IMR-90 (cell line): Measurements from ENCODE around the gene PCDHGA6. TPM values are rescaled to one million over a fixed set of nuclear protein-coding genes. Genes with fewer than 3 reads are reported as not detected.

Source experiments
- ATAC-seq: fragments of 200-7000 bp; cut with Tn5 transposase; 2 replicates; pipeline ENCODE4 v1.9.1; 2020; ENCODE audit warnings: low read depth, mild to moderate bottlenecking, moderate library complexity
- BruUV-seq: library from RNA; stranded (reverse); fragments of 400-500 nt; replicated peaks from 2 replicates; lab custom pipeline; 2021; lab: Mats Ljungman, UMichigan
- CTCF ChIA-PET: fragments of 300-600 bp; formaldehyde crosslinking; extraction: SDS; loops from one replicate; lab custom pipeline; 2021; ENCODE audit warnings: antibody characterized with exemption; lab: Yijun Ruan, JAX
- POLR2A ChIA-PET: fragments of 300-600 bp; sonication (Branson Sonifier 250); formaldehyde crosslinking; loops from one replicate; lab custom pipeline; 2022; ENCODE audit warnings: antibody characterized with exemption; ENCODE audit not compliant: unreplicated experiment; lab: Charles Lee
- DNase-seq: peaks from one replicate; pipeline ENCODE4 v3.0.0; 2013
- H2AFZ ChIP-seq: replicated peaks from 2 replicates; pipeline ENCODE3; 2013; ENCODE audit warnings: low read length, mild to moderate bottlenecking; ENCODE audit not compliant: poor library complexity
- H2AK5ac ChIP-seq: 2 replicates; pipeline ENCODE4 v1.6.1; 2013; ENCODE audit warnings: low read depth, low read length, inconsistent platforms
- H2AK9ac ChIP-seq: replicated peaks from 2 replicates; pipeline ENCODE3; 2013; ENCODE audit warnings: mild to moderate bottlenecking, low read depth, low read length, moderate library complexity; ENCODE audit not compliant: poor library complexity
- H2BK120ac ChIP-seq: 2 replicates; pipeline ENCODE4 v1.6.1; 2013; ENCODE audit warnings: low read depth, low read length, inconsistent platforms
- H2BK15ac ChIP-seq: 3 replicates; pipeline ENCODE4 v1.6.1; 2013; ENCODE audit warnings: low read depth, low read length, inconsistent platforms
- H2BK20ac ChIP-seq: 2 replicates; pipeline ENCODE4 v1.6.1; 2013; ENCODE audit warnings: low read depth, mild to moderate bottlenecking, inconsistent platforms, low read length, moderate library complexity
- H2BK5ac ChIP-seq: 2 replicates; pipeline ENCODE4 v1.6.1; 2013; ENCODE audit warnings: mild to moderate bottlenecking, low read depth, low read length, inconsistent platforms; ENCODE audit not compliant: poor library complexity, severe bottlenecking
- H3K14ac ChIP-seq: replicated peaks from 2 replicates; pipeline ENCODE4 v1.6.1; 2013; ENCODE audit warnings: low read depth, low read length, inconsistent platforms
- H3K18ac ChIP-seq: 2 replicates; pipeline ENCODE4 v1.6.1; 2013; ENCODE audit warnings: low read depth, low read length, control low read depth
- H3K23ac ChIP-seq: 2 replicates; pipeline ENCODE4 v1.6.1; 2013; ENCODE audit warnings: low read depth, low read length, inconsistent platforms
- H3K27ac ChIP-seq: 2 replicates; pipeline ENCODE4 v1.5.1; 2013; ENCODE audit warnings: mild to moderate bottlenecking, control low read depth, low read length; ENCODE audit not compliant: insufficient read depth
- H3K27me3 ChIP-seq: 2 replicates; pipeline ENCODE4 v1.6.1; 2013; ENCODE audit warnings: low read length; ENCODE audit not compliant: control insufficient read depth, insufficient read depth
- H3K36me3 ChIP-seq: 2 replicates; pipeline ENCODE4 v1.6.1; 2013; ENCODE audit warnings: low read length, mixed read lengths; ENCODE audit not compliant: control insufficient read depth, insufficient read depth
- H3K4ac ChIP-seq: 2 replicates; pipeline ENCODE4 v1.6.1; 2013; ENCODE audit warnings: low read depth, low read length, inconsistent platforms
- H3K4me1 ChIP-seq: 2 replicates; pipeline ENCODE4 v1.6.1; 2013; ENCODE audit warnings: low read length, mixed read lengths; ENCODE audit not compliant: control insufficient read depth, insufficient read depth
- H3K4me2 ChIP-seq: 2 replicates; pipeline ENCODE4 v1.6.1; 2013; ENCODE audit warnings: low read depth, mild to moderate bottlenecking, control low read depth, low read length, moderate library complexity
- H3K4me3 ChIP-seq: 2 replicates; pipeline ENCODE4 v1.5.1; 2013; ENCODE audit warnings: low read depth, mild to moderate bottlenecking, control low read depth, low read length, moderate library complexity; ENCODE audit not compliant: insufficient read depth
- H3K56ac ChIP-seq: 2 replicates; pipeline ENCODE4 v1.6.1; 2013; ENCODE audit warnings: low read length, inconsistent platforms; ENCODE audit not compliant: insufficient read depth; ENCODE audit errors: extremely low read depth
- H3K79me1 ChIP-seq, 2 experiments: 2 replicates each; pipeline ENCODE4 v1.6.1; 2013; ENCODE audit warnings: low read length in 2 of 2, inconsistent platforms in 1 of 2, low read depth in 1 of 2
- H3K9ac ChIP-seq: 2 replicates; pipeline ENCODE4 v1.6.1; 2013; ENCODE audit warnings: low read depth, low read length, control low read depth
- H3K9me1 ChIP-seq: 2 replicates; pipeline ENCODE4 v1.6.1; 2013; ENCODE audit warnings: low read length, inconsistent platforms; ENCODE audit not compliant: insufficient read depth
- H3K9me3 ChIP-seq: 2 replicates; pipeline ENCODE4 v1.6.1; 2013; ENCODE audit warnings: low read length; ENCODE audit not compliant: control insufficient read depth, insufficient read depth
- H4K20me1 ChIP-seq: 2 replicates; pipeline ENCODE4 v1.6.1; 2013; ENCODE audit warnings: low read length, inconsistent platforms; ENCODE audit not compliant: insufficient read depth
- H4K5ac ChIP-seq: 2 replicates; pipeline ENCODE4 v1.6.1; 2013; ENCODE audit warnings: mild to moderate bottlenecking, low read depth, low read length, control low read depth
- H4K8ac ChIP-seq, 2 experiments: 2 replicates each; pipeline ENCODE4 v1.6.1; 2013; ENCODE audit warnings: low read depth in 2 of 2, low read length in 2 of 2, control low read depth in 1 of 2, inconsistent platforms in 1 of 2
- H4K91ac ChIP-seq: 2 replicates; pipeline ENCODE4 v1.6.1; 2013; ENCODE audit warnings: low read depth, low read length, inconsistent platforms; ENCODE audit not compliant: insufficient read depth
- MXI1 ChIP-seq: IDR thresholded peaks from 2 replicates; pipeline ENCODE4 v1.6.1; 2012; ENCODE audit warnings: low read depth, mild to moderate bottlenecking, low read length, moderate library complexity, borderline replicate concordance
- RAD21 ChIP-seq: IDR thresholded peaks from 2 replicates; pipeline ENCODE4 v1.6.1; 2012; ENCODE audit warnings: low read length, improper control_type of control experiment
- WGBS, 2 experiments: methylation state at CpG; one replicate each; pipeline versions ENCODE4 v1.1.5 to v1.1.7; 2013; ENCODE audit warnings: missing lambda C conversion rate in 2 of 2; ENCODE audit not compliant: insufficient read length in 1 of 2; ENCODE audit errors: extremely low coverage in 2 of 2; 5-methylcytosine and 5-hydroxymethylcytosine counted together
- dilution Hi-C: fragments of 300-500 bp; cut with HindIII; formaldehyde crosslinking; loops from one replicate; pipeline ENCODE4 v1.14.3; 2018; ENCODE audit warnings: low sequenced_read_pairs; ENCODE audit not compliant: unreplicated experiment
- in situ Hi-C: fragments of 300-500 bp; cut with MboI; formaldehyde crosslinking; loops from 3 replicates; pipeline ENCODE4 v1.14.3; 2019; ENCODE audit warnings: low sequenced_read_pairs, inconsistent platforms, mixed read lengths
- intact Hi-C: fragments of 100-400 bp; cut with micrococcal nuclease; formaldehyde crosslinking; loops from 2 replicates; pipeline ENCODE4 v1.10.0; 2022
- polyA plus RNA-seq, 3 experiments: library from polyadenylated mRNA; depleted of rRNA; stranded (reverse); fragments of >200 nt; gene quantifications; 2 replicates each; pipeline ENCODE4 v1.2.3, GENCODE V29; 2012; ENCODE audit warnings: low replicate concordance in 1 of 3
- total RNA-seq: library from RNA; depleted of rRNA; stranded (reverse); fragments of >200 nt; gene quantifications from 2 replicates; pipeline ENCODE4 v1.2.3, GENCODE V29; 2012
- TF ChIP-seq, protein P1 (sequence below): conservative IDR thresholded peaks from 2 replicates; pipeline ENCODE4 v1.5.1; 2012; ENCODE audit warnings: mild to moderate bottlenecking, low read depth, low read length, improper control_type of control experiment

Gene PCDHGA6
- total and polyA plus RNA-seq, 2 of the 4 experiments (the other 2 are of a cell fraction), result 4.1 to 4.7 TPM

- DNase-seq (peak; percentile 40), ATAC-seq (no peak)
- dilution Hi-C loops, result no loop called here
- ChIA-PET CTCF (interaction anchor here (1.2 kb wide), 1 partner anchor 161 kb away, joined by 4 read pairs; no protein-coding TSS in a partner anchor), POLR2A (no interaction called here)
- H3K4me3 ChIP-seq, result peak within 1 kb of the TSS; percentile 24
- no peak within 1 kb of the TSS for H4K91ac ChIP-seq
- peaks cover 51% of the 10 kb centered on the region for H3K9me3 ChIP-seq
- H2BK5ac ChIP-seq, result no peak within 1 kb of the TSS
- H2AFZ ChIP-seq, result peak within 1 kb of the TSS; percentile 9
- H3K14ac ChIP-seq, result no peak within 1 kb of the TSS
- H3K27ac ChIP-seq, result no peak within 1 kb of the TSS
- intact Hi-C loops, result no loop called here
- no peak within 1 kb of the TSS for H2BK15ac ChIP-seq
- no peaks in the 10 kb centered on the region for H3K27me3 ChIP-seq
- 17% methylated on average over 3 of the region's 27 CpGs; no CpG with 5 or more reads in 1 of the 2 experiments for WGBS, 2 experiments
- no peak within 1 kb of the TSS for H2AK9ac ChIP-seq
- in situ Hi-C loops, result no loop called here
- no peak within 1 kb of the TSS for H3K4me2 ChIP-seq
- H2BK120ac ChIP-seq, result no peak within 1 kb of the TSS
- TF ChIP-seq RAD21, result peak; percentile 36
- TF ChIP-seq, protein P1, sequence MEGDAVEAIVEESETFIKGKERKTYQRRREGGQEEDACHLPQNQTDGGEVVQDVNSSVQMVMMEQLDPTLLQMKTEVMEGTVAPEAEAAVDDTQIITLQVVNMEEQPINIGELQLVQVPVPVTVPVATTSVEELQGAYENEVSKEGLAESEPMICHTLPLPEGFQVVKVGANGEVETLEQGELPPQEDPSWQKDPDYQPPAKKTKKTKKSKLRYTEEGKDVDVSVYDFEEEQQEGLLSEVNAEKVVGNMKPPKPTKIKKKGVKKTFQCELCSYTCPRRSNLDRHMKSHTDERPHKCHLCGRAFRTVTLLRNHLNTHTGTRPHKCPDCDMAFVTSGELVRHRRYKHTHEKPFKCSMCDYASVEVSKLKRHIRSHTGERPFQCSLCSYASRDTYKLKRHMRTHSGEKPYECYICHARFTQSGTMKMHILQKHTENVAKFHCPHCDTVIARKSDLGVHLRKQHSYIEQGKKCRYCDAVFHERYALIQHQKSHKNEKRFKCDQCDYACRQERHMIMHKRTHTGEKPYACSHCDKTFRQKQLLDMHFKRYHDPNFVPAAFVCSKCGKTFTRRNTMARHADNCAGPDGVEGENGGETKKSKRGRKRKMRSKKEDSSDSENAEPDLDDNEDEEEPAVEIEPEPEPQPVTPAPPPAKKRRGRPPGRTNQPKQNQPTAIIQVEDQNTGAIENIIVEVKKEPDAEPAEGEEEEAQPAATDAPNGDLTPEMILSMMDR, result peak; percentile 43
- no peak for TF ChIP-seq MXI1
- no peak within 1 kb of the TSS for H3K4ac ChIP-seq
- H3K56ac ChIP-seq, result no peak within 1 kb of the TSS
- no peak within 1 kb of the TSS for H3K18ac ChIP-seq
- H3K9ac ChIP-seq, result no peak within 1 kb of the TSS
- no peaks in the 10 kb centered on the region for H3K9me1 ChIP-seq
- peaks cover 20% of the 10 kb centered on the region for H3K36me3 ChIP-seq
- no peaks in the 10 kb centered on the region for H4K20me1 ChIP-seq
- H3K23ac ChIP-seq, result no peak within 1 kb of the TSS
- H3K4me1 ChIP-seq, result no peaks in the 10 kb centered on the region
- H2AK5ac ChIP-seq, result no peak within 1 kb of the TSS
- no peak within 1 kb of the TSS for H2BK20ac ChIP-seq
- BruUV-seq, result no TSS peak
- no peak within 1 kb of the TSS for H4K5ac ChIP-seq
- peaks cover 16 to 26% of the 10 kb centered on the region in 2 experiments for H3K79me1 ChIP-seq
- no peak within 1 kb of the TSS for H4K8ac ChIP-seq
These were observed 29.0 kb downstream of the PCDHGA6 start, which contains the start of gene PCDHGA9 for GRCh38 chr5:141402553-141403243. Gene PCDHGA9 (plus strand): TSS chr5:141402778. CDS start chr5:141402953, 175 bp downstream.
